Activated naive CD8-positive, alpha-beta T cell (primary cell): Measurements from ENCODE around the gene METTL17.
"Not testable (repeated sequence)": the region's sequence is repeated elsewhere in the genome, so short reads cannot be mapped to it uniquely, and the experiment has no call there.

Experiments used
- H3K27ac Mint-ChIP-seq: one replicate; pipeline ENCODE4 v1.8.0; 2021; ENCODE audit warnings: mixed read lengths
- H3K27me3 Mint-ChIP-seq: one replicate; pipeline ENCODE4 v1.8.0; 2021; ENCODE audit warnings: mixed read lengths
- H3K36me3 Mint-ChIP-seq: one replicate; pipeline ENCODE4 v1.8.0; 2021; ENCODE audit warnings: mixed read lengths
- H3K4me1 Mint-ChIP-seq: one replicate; pipeline ENCODE4 v1.8.0; 2021; ENCODE audit warnings: low read depth, mixed read lengths
- H3K4me3 Mint-ChIP-seq: one replicate; pipeline ENCODE4 v1.8.0; 2021; ENCODE audit warnings: mild to moderate bottlenecking, mixed read lengths
- H3K9me3 Mint-ChIP-seq: one replicate; pipeline ENCODE4 v1.8.0; 2021; ENCODE audit warnings: low read depth, mixed read lengths

Gene METTL17

GRCh38 chr14:20982646-20983369, 7.0 kb upstream of the METTL17 start:
- H3K27me3 Mint-ChIP-seq = peaks cover 8% of the 10 kb centered on the region
- H3K27ac Mint-ChIP-seq = no peak overlapping the region

GRCh38 chr14:20985650-20986049, 4.1 kb upstream of the METTL17 start:
- H3K9me3 Mint-ChIP-seq, H3K36me3 Mint-ChIP-seq, H3K27me3 Mint-ChIP-seq, H3K27ac Mint-ChIP-seq, H3K4me3 Mint-ChIP-seq: not testable (repeated sequence)
- peaks cover 12% of the 10 kb centered on the region for H3K4me1 Mint-ChIP-seq

More at GRCh38 chr14:20982646-20983369, 7.0 kb upstream of the METTL17 start:
- Mint-ChIP-seq H3K4me1 (no peaks in the 10 kb centered on the region), H3K36me3 (no peaks in the 10 kb centered on the region), H3K9me3 (no peaks in the 10 kb centered on the region), H3K4me3 (no peak overlapping the region)

DNA sequence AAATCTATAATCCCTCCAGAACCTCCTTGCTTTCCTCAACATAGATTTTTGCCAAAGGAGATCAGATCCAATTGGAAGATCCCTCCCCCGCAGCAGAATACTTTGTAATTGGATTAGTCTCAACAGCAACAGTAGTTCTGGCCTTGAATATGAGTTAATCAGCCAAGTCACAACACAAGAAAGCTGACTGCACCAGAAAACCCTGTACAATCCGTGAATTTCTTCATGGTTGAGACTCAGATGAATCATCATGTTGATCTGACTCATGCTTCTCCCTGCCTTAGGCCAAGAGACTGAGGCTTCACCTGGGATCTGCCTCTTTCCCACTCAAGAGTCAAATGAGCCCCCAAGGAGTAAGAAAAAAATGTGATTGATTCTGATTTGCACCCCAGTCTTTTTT, 3.0 kb upstream of the METTL17 start:
- H3K4me3 Mint-ChIP-seq = no peak overlapping the region
- H3K27ac Mint-ChIP-seq = no peak overlapping the region

GRCh38 chr14:20988717-20989470, 886 bp upstream of the METTL17 start:
- H3K27ac Mint-ChIP-seq = no peak overlapping the region

More for the DNA sequence above, 3.0 kb upstream of the METTL17 start:
- Mint-ChIP-seq H3K9me3 (no peaks in the 10 kb centered on the region), H3K4me1 (peaks cover 19% of the 10 kb centered on the region), H3K36me3 (peaks cover 2% of the 10 kb centered on the region), H3K27me3 (peaks cover 2% of the 10 kb centered on the region)

DNA sequence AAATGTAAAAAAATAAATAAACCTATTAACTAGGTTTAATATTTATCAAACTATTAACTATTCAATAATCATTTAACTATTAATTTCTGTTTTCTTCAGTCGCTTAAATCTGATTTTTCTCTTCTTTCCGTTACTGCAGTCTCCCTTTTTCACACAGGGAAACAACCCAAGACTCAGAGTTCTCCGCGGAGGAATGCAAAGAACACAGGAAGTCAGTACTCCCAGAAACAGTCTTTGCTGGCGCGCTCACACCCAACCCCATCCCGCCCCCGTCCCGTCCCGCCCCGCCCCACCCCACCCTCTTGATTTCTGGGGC, 351 bp upstream of the METTL17 start:
- Mint-ChIP-seq H3K27me3 (no peaks in the 10 kb centered on the region), H3K4me1 (peaks cover 23% of the 10 kb centered on the region), H3K9me3 (no peaks in the 10 kb centered on the region), H3K27ac (peak overlapping the region; percentile 50), H3K36me3 (peaks cover 2% of the 10 kb centered on the region), H3K4me3 (peak overlapping the region; percentile 95)

More at GRCh38 chr14:20988717-20989470, 886 bp upstream of the METTL17 start:
- Mint-ChIP-seq H3K4me3 (peak overlapping the region; percentile 53), H3K9me3 (no peaks in the 10 kb centered on the region), H3K27me3 (no peaks in the 10 kb centered on the region), H3K36me3 (peaks cover 2% of the 10 kb centered on the region), H3K4me1 (peaks cover 23% of the 10 kb centered on the region)

GRCh38 chr14:20996521-20996920, 6.7 kb downstream of the METTL17 start:
- Mint-ChIP-seq H3K4me3 (no peak overlapping the region), H3K27me3 (no peaks in the 10 kb centered on the region), H3K9me3 (no peaks in the 10 kb centered on the region), H3K36me3 (peaks cover 4% of the 10 kb centered on the region), H3K4me1 (peaks cover 30% of the 10 kb centered on the region), H3K27ac (no peak overlapping the region)

- H3K36me3 Mint-ChIP-seq = peaks cover 4% of the 10 kb centered on the region
- no peak overlapping the region for H3K27ac Mint-ChIP-seq
- no peak overlapping the region for H3K4me3 Mint-ChIP-seq
- H3K4me1 Mint-ChIP-seq = peaks cover 25% of the 10 kb centered on the region
- H3K9me3 Mint-ChIP-seq = no peaks in the 10 kb centered on the region
- H3K27me3 Mint-ChIP-seq = no peaks in the 10 kb centered on the region
Observed at GRCh38 chr14:20997115-20997514, 7.3 kb downstream of the METTL17 start.

DNA sequence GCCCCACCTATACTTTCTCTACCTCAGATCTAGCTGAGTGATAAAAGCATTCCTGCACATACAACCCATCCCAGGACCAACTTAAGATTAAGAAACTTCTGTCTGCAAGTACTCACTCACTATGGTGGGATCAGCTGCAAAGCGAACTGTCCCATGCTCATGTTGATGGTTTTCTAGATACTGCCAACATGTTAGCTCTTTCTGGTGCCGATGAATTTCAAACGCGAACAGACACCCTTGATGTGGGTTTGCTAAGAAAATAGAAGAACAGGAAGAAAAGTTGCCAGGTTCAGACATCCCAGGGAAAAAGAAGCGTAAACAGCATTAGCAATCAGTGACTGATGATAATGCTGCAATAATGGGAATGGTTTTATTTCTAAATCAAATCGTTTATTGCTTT, 7.8 kb downstream of the METTL17 start:
- Mint-ChIP-seq H3K4me3 (no peak overlapping the region), H3K36me3 (peaks cover 4% of the 10 kb centered on the region), H3K27ac (no peak overlapping the region), H3K4me1 (peaks cover 23% of the 10 kb centered on the region), H3K27me3 (no peaks in the 10 kb centered on the region), H3K9me3 (no peaks in the 10 kb centered on the region)

DNA sequence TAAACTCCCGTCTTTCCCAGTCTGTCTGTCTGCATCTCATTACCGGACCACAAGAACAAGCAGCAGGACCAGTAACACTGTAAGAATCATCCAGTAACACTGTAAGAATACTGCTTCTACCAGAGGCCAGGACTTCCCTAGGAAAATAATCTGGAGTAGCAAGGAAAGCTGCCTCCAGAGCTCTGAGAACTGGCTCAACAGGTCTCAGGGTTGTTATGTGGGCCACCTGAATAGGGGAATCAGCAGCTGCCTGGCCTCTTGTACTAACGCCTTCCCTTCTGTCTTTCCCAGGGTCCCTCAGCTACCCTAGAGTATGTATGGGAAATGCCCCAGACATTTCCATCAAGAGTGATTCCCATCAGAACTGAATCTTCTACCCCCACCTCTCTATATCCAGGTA, 8.4 kb downstream of the METTL17 start:
- H3K27ac Mint-ChIP-seq = no peak overlapping the region
- peaks cover 4% of the 10 kb centered on the region for H3K36me3 Mint-ChIP-seq
- no peaks in the 10 kb centered on the region for H3K27me3 Mint-ChIP-seq
- H3K9me3 Mint-ChIP-seq = no peaks in the 10 kb centered on the region
- H3K4me1 Mint-ChIP-seq = peaks cover 23% of the 10 kb centered on the region
- H3K4me3 Mint-ChIP-seq = no peak overlapping the region

GRCh38 chr14:20998674-20999366, 9.0 kb downstream of the METTL17 start, which contains the start of gene SLC39A2:
SLC39A2 (plus strand) TSS chr14:20999293; CDS start chr14:20999447, 154 bp downstream.
- peaks cover 4% of the 10 kb centered on the region for H3K36me3 Mint-ChIP-seq
- no peaks in the 10 kb centered on the region for H3K27me3 Mint-ChIP-seq
- no peak within 1 kb of the TSS for H3K27ac Mint-ChIP-seq
- H3K4me1 Mint-ChIP-seq = peaks cover 23% of the 10 kb centered on the region
- H3K9me3 Mint-ChIP-seq = no peaks in the 10 kb centered on the region
- H3K4me3 Mint-ChIP-seq = no peak within 1 kb of the TSS

DNA sequence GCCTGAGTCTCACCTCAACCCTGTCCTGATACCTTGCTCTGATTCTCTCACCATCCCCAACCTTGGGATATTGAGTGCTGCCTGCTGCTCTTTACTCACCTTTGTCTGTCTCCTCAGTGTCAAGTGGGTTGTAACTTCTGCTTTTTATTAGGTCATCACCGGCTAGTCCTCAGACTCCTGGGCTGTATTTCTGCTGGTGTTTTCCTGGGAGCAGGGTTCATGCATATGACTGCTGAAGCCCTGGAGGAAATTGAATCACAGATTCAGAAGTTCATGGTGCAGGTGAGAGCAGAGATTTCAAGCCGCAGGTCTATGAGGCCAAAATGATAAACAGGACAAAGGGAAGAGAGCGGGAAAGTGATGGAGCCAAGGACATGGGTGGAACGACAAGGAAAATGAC, 9.8 kb downstream of the METTL17 start:
- Mint-ChIP-seq H3K27ac (no peak overlapping the region), H3K4me3 (no peak overlapping the region), H3K36me3 (peaks cover 4% of the 10 kb centered on the region), H3K27me3 (no peaks in the 10 kb centered on the region), H3K4me1 (peaks cover 23% of the 10 kb centered on the region), H3K9me3 (no peaks in the 10 kb centered on the region)

DNA sequence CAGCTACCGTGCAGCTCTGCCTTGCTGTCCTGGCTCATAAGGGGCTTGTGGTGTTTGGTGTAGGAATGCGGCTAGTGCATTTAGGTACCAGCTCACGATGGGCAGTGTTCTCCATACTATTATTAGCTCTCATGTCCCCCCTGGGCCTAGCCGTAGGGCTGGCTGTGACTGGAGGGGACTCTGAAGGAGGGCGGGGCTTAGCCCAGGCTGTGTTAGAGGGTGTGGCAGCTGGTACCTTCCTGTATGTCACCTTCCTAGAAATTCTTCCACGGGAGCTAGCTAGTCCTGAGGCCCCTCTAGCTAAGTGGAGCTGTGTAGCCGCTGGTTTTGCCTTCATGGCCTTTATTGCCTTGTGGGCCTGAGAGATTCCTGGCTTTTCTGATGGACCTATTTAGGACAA, 11.4 kb downstream of the METTL17 start:
- no peaks in the 10 kb centered on the region for H3K27me3 Mint-ChIP-seq
- H3K4me3 Mint-ChIP-seq = no peak overlapping the region
- peaks cover 18% of the 10 kb centered on the region for H3K4me1 Mint-ChIP-seq
- H3K27ac Mint-ChIP-seq = no peak overlapping the region
- no peaks in the 10 kb centered on the region for H3K9me3 Mint-ChIP-seq
- H3K36me3 Mint-ChIP-seq = no peaks in the 10 kb centered on the region

DNA sequence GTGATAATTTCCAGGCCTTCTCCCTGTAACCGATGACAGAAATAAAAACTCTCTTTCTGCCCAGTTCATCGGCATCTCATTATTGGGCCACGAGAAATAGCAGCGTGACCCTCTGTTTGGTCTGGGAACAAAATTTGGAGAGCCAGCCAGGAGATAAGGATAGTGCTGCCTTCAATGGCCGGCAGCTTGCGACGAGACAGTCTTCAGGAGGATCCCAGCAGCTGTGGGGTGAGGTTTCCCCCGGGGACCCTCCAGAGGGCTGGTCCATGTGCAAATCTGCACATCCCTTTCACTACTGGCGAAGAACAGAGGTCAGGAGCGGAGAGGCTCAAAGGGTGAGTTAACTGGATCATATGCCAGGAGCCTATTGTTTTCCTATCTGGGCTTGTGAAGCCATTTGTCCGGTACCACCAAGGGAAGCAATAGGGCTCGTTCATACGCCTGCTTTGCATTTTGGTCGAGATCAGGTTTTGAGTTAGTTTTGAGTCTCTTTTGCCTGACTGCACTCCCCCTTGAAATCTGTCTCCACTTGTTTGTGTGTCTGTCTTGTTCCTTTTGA, 14.1 kb downstream of the METTL17 start:
- H3K4me3 Mint-ChIP-seq = no peak overlapping the region
- H3K9me3 Mint-ChIP-seq = no peaks in the 10 kb centered on the region
- no peaks in the 10 kb centered on the region for H3K4me1 Mint-ChIP-seq
- no peaks in the 10 kb centered on the region for H3K27me3 Mint-ChIP-seq
- H3K27ac Mint-ChIP-seq = no peak overlapping the region
- no peaks in the 10 kb centered on the region for H3K36me3 Mint-ChIP-seq

GRCh38 chr14:21009721-21010120, 19.9 kb downstream of the METTL17 start:
- peaks cover 13% of the 10 kb centered on the region for H3K27me3 Mint-ChIP-seq
- H3K9me3 Mint-ChIP-seq, H3K4me1 Mint-ChIP-seq, H3K4me3 Mint-ChIP-seq, H3K27ac Mint-ChIP-seq, H3K36me3 Mint-ChIP-seq: not testable (repeated sequence)

GRCh38 chr14:21011136-21011535, 21.4 kb downstream of the METTL17 start:
- Mint-ChIP-seq H3K27me3 (peaks cover 13% of the 10 kb centered on the region), H3K36me3 (no peaks in the 10 kb centered on the region), H3K4me3 (no peak overlapping the region), H3K27ac (no peak overlapping the region), H3K4me1 (no peaks in the 10 kb centered on the region), H3K9me3 (no peaks in the 10 kb centered on the region)
